Measurements from ENCODE around the gene COLGALT1.

GRCh38 chr19:17617807-17618192, 62.4 kb downstream of the COLGALT1 start:
- TF ChIP-seq, protein P1, sequence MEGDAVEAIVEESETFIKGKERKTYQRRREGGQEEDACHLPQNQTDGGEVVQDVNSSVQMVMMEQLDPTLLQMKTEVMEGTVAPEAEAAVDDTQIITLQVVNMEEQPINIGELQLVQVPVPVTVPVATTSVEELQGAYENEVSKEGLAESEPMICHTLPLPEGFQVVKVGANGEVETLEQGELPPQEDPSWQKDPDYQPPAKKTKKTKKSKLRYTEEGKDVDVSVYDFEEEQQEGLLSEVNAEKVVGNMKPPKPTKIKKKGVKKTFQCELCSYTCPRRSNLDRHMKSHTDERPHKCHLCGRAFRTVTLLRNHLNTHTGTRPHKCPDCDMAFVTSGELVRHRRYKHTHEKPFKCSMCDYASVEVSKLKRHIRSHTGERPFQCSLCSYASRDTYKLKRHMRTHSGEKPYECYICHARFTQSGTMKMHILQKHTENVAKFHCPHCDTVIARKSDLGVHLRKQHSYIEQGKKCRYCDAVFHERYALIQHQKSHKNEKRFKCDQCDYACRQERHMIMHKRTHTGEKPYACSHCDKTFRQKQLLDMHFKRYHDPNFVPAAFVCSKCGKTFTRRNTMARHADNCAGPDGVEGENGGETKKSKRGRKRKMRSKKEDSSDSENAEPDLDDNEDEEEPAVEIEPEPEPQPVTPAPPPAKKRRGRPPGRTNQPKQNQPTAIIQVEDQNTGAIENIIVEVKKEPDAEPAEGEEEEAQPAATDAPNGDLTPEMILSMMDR (IDR thresholded peaks at IDR 0.05; ENCODE audit: poor library complexity), result no peak
- no peak for TF ChIP-seq EZH2 (IDR thresholded peaks at IDR 0.05; ENCODE audit: borderline replicate concordance)
- TF ChIP-seq EZH2phosphoT487 (IDR thresholded peaks at IDR 0.05; ENCODE audit: low read depth, severe bottlenecking, unreplicated experiment), result no peak
